HG02884 (cell line): ENCODE data around the gene AQP2.

Experiments
- ATAC-seq: cut with Tn5 transposase; IDR thresholded peaks from one replicate; pipeline ENCODE4 v1.9.1; 2021; ENCODE audit warnings: mild to moderate bottlenecking, moderate library complexity; ENCODE audit not compliant: unreplicated experiment

AQP2 gene

DNA sequence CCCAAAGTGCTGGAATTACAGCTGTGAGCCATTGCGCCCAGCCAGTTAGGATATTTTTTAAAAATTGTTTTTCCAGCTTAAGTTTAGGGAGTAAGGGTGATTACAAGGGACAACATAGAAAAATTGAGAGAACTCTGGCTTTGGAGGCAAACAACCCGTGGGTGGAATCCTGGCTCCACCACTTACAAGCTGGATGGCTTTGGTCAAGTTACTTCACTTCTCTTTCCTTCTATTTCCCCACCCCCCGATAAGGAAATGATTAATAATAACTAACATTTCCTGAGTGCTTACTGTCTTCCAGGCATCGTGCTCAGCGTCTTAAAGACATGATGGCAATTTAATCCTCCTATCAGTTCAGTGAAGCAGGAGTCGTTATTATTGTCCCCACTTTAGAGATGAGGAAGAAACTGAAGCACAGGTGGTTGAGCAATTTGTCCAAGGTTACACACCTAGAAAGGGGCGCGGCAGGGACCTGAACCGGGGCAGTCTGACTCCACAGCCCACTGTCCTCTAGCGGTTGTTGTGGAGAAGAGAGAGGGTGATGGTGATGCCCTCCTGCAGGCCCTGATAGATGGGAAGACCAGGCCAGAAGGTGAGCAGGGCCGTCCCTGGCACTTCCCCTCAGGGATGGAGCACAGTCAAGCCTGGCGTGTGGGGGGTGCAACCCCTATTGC is 30.2 kb upstream of the AQP2 start:
- no peak for ATAC-seq

DNA sequence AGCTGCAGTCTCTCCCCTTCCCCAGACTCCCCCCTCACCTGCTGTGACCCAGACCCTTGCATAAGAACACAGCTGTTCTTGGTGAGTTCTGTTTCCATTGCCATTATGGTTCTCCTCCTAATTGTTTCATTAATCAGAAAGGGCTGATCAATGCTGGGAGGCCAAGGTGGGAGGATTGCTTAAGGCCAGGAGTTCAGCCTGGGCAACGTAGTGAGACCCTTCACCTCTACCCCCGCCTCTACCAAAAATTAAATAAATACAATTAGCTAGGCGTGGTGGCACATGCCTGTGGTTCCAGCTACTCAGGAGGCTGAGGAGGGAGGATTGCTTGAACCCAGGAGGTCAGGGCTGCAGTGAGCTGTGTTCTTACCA is 29.6 kb upstream of the AQP2 start:
- ATAC-seq = no peak

DNA sequence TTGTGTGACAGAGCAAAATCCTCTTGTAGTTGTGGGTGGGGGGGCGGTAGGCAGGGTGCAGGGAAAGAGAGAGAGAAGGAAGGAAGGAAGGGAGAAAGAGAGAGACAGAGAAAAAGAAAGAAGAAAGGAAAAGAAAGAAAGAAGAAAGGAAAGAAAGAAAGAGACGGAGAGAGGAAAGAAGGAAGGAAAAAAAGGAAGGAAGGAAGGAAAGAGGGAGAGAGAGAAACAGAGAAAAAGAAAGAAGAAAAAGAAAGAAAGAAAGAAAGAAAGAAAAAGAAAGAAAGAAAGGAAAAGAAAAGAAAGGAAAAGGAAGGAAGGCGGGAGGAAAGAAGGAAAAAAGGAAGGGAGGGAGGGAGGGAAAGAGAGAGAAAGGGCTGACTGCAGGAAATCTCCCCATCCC is 29.2 kb upstream of the AQP2 start:
- no peak for ATAC-seq

- ATAC-seq = no peak
Observed at GRCh38 chr12:49921936-49922335, 28.6 kb upstream of the AQP2 start.

DNA sequence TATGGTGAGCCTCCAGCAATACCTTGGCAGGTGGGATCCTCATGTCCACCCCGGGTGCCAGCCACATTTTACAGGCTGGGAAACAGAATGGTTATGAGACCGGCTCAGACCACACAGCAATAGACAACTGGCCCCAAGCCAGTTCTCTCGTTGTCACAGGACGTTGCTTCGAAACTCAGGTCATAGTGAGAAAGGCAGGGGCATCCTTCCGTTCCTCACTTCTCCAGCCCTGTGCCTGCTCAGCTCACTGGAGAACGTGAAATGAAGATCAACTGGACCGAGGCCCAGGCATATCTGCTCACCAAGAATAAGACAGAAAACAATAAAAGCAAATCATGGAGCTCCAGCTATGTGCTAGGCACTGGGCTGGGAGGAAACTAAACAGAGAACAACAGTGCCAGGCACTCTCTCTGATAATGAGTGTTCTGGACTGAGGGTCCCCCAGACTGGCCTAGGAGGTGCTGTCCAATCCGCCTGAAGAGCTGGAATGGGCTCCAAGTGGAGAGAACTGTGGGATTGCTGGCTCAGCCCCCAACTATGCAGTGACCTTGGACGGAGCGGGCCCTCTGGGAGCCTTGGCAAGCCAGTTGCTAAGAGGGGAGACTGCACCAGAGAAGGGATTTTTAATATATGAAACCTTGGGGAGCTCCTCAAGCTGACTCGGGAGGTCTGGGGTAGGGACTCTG is 28.0 kb upstream of the AQP2 start:
- ATAC-seq = no peak

GRCh38 chr12:49923035-49923644 is 27.4 kb upstream of the AQP2 start:
- ATAC-seq = no peak

DNA sequence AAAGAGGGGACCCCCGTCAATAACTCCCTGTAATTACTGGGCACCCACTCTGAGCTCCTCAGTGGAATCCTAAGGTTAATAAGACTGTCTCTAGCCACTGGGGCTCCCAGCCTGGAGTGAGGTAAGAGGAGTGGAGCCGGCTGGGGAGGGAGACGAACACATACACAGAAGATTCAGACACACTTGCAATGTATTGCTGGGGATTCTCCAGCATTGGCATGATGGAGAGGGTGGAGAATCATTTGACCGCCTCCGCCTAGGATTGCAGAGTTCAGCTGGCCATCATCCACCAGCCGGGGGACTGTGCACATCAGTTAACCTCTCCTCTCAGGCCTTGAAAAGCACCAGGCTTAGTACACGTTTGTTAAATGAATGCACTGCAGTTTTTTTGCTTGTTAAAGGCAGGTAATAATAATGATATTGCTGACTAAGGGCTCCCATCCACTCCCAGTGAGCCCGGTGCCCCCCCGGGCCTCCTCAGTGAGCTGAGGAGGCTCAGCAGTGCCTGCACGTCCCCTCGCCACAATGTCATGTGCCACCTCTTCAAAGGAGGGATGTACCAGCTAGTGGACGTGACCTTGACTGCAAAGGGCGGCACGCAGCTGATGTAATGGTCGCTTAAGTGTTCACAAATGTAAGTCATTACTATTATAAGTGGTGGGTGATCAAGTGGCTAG is 26.5 kb upstream of the AQP2 start:
- ATAC-seq = no peak

GRCh38 chr12:49924628-49925246 is 25.8 kb upstream of the AQP2 start:
- no peak for ATAC-seq

DNA sequence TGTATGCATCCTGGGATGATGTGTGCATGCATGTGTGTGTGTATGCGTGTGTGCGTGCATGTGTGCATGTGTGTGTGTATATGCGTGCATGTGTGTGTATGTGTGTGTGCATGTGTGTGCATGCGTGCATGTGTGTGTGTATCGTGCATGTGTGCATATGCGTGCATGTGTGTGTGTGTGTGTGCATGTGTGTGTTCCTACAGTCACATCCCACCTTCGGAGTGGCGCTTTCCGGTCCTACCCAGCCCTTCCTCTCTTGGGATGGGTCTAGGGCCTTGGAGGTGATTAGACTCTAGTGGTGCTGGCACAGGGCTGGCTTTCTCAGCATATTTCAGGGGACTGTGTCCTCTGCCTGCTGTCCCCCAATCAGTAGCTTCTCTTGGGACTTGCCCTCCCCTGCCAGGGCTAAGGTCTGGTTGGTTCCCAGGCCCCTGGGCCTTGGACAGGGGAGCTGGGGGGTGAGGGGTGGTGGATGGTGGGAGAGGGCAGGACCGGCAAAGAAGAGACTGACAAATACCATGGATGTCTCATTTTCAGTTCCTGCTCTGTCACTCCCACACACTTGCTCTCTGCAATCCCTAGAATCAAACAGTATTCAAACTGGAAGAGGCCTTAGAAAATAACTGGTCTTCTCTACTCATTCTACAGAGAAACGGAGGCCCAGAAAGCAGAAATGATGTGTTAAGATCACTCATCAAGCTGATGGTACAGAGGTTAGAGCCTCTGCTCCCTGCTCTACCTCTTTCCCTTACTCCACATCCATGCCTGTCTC is 24.9 kb upstream of the AQP2 start:
- no peak for ATAC-seq

GRCh38 chr12:49928471-49928870 is 22.1 kb upstream of the AQP2 start:
- no peak for ATAC-seq

DNA sequence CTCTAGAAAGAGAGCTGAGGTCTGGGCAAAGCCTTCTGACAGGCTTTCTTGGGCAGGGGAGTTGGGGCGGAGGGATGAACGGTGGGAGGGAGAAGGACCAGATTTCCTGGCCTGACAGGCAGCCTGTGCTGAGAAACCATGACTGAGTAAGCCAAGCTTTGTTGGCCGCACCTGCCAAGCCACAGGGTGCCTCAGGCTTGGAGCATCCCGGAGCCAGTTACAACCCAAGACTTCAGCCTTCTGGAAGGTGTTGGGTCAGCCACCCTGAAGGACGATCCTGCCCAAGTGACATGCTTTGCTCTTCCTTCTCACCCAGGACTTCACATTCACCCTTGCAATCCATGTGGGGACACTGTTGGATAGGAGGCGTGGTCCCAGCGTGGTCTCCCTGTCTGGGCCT is 21.0 kb upstream of the AQP2 start:
- ATAC-seq = no peak

- ATAC-seq = no peak
Observed at GRCh38 chr12:49930515-49931288, 19.8 kb upstream of the AQP2 start.

- no peak for ATAC-seq
Observed at GRCh38 chr12:49932023-49932422, 18.5 kb upstream of the AQP2 start.

DNA sequence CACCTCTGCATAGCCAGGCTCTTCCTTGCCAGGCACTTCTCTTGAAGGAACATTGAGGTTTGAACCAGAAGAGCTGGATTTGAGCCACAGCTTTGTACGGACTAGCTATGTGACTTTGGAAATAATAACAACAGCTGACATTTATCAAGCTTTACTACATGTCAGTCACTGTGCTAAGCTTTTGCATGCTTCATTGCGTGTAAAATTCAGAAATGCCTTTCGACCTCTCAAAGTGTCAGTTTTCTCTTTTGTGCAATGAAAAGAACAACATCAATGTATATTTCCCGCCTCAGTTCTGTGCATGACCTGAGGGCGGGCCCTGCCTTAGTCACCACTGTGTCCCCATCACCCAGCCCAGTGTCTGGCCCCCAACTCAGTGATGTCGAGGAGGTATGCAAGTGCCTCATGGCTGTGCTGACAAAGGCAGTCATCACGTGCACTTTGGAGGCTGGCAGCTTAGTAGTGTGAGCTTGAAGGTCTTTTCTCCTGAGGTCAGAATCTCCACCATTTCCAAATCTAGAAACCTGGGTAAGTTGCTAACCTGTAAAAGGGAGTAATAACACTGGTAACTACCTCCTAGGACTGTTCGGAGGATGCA is 17.9 kb upstream of the AQP2 start:
- no peak for ATAC-seq

DNA sequence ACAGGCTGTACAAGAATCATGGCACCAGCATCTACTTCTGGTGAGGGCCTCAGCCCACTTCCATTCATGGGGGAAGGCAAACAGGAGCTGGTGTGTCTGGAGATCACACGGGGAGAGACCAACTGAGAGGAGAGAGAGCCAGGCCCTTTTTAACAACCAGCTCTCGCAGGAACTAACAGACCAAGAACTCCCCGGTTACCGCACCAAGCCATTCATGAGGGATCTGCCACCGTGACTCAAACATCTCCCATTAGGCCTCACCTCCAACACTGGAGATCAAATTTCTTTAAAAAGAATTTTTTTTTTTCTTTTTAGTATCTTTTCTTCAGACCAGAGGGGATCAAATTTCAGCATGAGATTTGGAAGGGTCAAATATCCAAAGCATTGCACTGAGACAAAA is 16.7 kb upstream of the AQP2 start:
- no peak for ATAC-seq

DNA sequence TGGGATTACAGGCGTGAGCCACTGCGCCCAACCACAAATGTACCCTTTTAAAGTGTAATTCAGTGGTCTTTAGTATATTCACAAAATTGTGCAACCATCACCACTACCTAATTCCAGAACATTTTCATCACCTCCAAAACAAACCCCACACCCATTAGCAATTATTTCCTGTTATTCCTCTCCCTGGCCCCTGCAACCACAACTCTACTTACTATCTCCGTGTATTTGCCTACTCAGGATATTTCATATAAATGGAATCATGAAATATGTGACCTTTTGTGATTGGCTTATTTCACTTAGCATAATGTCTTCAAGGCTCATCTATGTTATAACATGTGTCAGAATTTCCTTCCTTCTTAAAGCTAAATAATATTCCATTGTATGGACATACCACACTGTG is 16.0 kb upstream of the AQP2 start:
- no peak for ATAC-seq

DNA sequence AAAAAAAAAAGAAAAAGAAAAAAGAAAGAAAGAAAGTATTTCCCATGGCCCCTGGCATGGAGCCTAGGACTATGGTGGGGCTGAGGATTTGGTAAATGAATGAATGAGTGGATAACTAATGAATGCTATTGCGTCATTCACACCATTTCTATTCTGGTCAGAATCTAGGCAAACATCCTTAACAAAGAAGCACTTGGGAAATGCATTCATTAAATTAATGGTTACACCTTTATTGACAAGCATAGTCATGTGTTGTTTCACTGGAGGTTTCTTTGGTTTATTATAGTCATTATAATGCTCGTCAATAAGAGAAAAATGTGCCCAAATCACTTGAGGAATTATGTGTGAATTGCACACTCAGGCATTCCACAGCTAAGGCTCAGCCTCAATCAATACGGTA is 13.6 kb upstream of the AQP2 start:
- no peak for ATAC-seq

- no peak for ATAC-seq
Observed at GRCh38 chr12:49937639-49938300, 12.8 kb upstream of the AQP2 start.

- no peak for ATAC-seq
Observed at GRCh38 chr12:49939307-49939706, 11.2 kb upstream of the AQP2 start.
